ENCODE data around the gene MFN2.
A peak's percentile ranks its signal among the peaks of the same experiment; 100 is the strongest.

DNA sequence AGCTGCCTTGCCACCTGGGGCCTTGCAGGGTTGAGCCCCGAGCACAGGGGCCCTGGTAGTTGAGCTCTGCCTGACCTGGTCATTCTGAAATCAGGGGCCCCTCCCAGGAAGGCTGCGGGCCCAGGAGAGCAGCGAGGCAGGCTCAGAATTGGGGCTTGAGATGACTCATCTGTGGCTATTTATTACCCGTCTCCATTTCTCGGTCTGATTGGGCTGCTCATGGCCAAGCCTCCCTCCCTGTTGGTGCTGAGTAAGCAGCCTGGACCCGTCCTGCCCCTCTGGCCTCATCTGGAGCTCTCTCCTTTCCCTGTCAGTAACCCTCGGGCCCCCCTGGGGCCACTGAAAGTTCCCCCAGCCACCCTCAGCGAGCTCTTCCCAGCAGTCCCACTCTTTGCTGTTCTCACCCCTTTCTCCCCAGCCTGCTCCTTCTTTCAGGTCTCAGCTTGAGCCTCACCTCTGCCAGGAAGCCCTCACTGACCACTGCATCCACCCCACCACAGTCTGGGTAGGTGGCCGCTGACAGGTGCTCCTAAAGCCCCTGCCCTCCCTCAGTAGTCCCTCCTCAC lies 71.8 kb downstream of the MFN2 start:
- TF ChIP-seq, protein P1, sequence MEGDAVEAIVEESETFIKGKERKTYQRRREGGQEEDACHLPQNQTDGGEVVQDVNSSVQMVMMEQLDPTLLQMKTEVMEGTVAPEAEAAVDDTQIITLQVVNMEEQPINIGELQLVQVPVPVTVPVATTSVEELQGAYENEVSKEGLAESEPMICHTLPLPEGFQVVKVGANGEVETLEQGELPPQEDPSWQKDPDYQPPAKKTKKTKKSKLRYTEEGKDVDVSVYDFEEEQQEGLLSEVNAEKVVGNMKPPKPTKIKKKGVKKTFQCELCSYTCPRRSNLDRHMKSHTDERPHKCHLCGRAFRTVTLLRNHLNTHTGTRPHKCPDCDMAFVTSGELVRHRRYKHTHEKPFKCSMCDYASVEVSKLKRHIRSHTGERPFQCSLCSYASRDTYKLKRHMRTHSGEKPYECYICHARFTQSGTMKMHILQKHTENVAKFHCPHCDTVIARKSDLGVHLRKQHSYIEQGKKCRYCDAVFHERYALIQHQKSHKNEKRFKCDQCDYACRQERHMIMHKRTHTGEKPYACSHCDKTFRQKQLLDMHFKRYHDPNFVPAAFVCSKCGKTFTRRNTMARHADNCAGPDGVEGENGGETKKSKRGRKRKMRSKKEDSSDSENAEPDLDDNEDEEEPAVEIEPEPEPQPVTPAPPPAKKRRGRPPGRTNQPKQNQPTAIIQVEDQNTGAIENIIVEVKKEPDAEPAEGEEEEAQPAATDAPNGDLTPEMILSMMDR (IDR thresholded peaks at IDR 0.05), result no peak
- peak in 1 of 4 donors; percentile 17 for TF ChIP-seq POLR2AphosphoS5 (IDR thresholded peaks at IDR 0.05)
